Bone marrow (tissue), 2 donors: Measurements from ENCODE around the gene MIEF2.

Source experiments
- DNase-seq, 2 donors: peaks; one replicate each; lab custom pipeline; 2025; lab: John Stamatoyannopoulos, UW

MIEF2 gene

GRCh38 chr17:18234853-18235380 lies 25.5 kb upstream of the MIEF2 start:
- DNase-seq: no peak

- no peak for DNase-seq
These were observed 24.7 kb upstream of the MIEF2 start for GRCh38 chr17:18235743-18236256.

GRCh38 chr17:18236494-18236893 lies 24.0 kb upstream of the MIEF2 start:
- DNase-seq: no peak

- no peak for DNase-seq
These were observed 23.0 kb upstream of the MIEF2 start for GRCh38 chr17:18237461-18237860.

- no peak for DNase-seq
These were observed 22.2 kb upstream of the MIEF2 start for GRCh38 chr17:18238299-18238698.

GRCh38 chr17:18240449-18240848 lies 20.0 kb upstream of the MIEF2 start:
- no peak for DNase-seq

GRCh38 chr17:18241229-18241871 lies 19.1 kb upstream of the MIEF2 start:
- no peak for DNase-seq

GRCh38 chr17:18245038-18245776 lies 15.3 kb upstream of the MIEF2 start:
- no peak for DNase-seq

- DNase-seq: no peak
These were observed 14.2 kb upstream of the MIEF2 start for GRCh38 chr17:18246109-18246725.

- DNase-seq: no peak
These were observed 13.4 kb upstream of the MIEF2 start for GRCh38 chr17:18246880-18247612.

GRCh38 chr17:18247613-18248001 lies 12.9 kb upstream of the MIEF2 start:
- DNase-seq: no peak

GRCh38 chr17:18248300-18248731 lies 12.1 kb upstream of the MIEF2 start:
- DNase-seq: peak; percentile 26 to 29

- no peak for DNase-seq
These were observed 11.7 kb upstream of the MIEF2 start for GRCh38 chr17:18248811-18249210.

- DNase-seq: no peak
These were observed 10.2 kb upstream of the MIEF2 start for GRCh38 chr17:18250259-18250658.

- DNase-seq: no peak
These were observed 9.8 kb upstream of the MIEF2 start for GRCh38 chr17:18250708-18251107.

GRCh38 chr17:18251204-18251603 lies 9.3 kb upstream of the MIEF2 start:
- DNase-seq: no peak

- DNase-seq: no peak
These were observed 8.3 kb upstream of the MIEF2 start for GRCh38 chr17:18252160-18252559.

- DNase-seq: no peak
These were observed 7.1 kb upstream of the MIEF2 start for GRCh38 chr17:18253187-18253884.

- DNase-seq: no peak
These were observed 6.3 kb upstream of the MIEF2 start for GRCh38 chr17:18253947-18254821.

- DNase-seq: no peak
These were observed 5.4 kb upstream of the MIEF2 start for GRCh38 chr17:18254888-18255649.
